Ishikawa (cell line): ENCODE measurements around the gene TMEM106A.

Source experiments
- EP300 ChIP-seq: IDR thresholded peaks from 2 replicates; pipeline ENCODE4 v1.6.1; 2012; ENCODE audit warnings: borderline replicate concordance
- TAF1 ChIP-seq: IDR thresholded peaks from 2 replicates; pipeline ENCODE4 v1.6.1; 2012; ENCODE audit warnings: low read depth, mild to moderate bottlenecking
- YY1 ChIP-seq: IDR thresholded peaks from 2 replicates; pipeline ENCODE4 v1.6.1; 2012; ENCODE audit warnings: low read depth

DNA sequence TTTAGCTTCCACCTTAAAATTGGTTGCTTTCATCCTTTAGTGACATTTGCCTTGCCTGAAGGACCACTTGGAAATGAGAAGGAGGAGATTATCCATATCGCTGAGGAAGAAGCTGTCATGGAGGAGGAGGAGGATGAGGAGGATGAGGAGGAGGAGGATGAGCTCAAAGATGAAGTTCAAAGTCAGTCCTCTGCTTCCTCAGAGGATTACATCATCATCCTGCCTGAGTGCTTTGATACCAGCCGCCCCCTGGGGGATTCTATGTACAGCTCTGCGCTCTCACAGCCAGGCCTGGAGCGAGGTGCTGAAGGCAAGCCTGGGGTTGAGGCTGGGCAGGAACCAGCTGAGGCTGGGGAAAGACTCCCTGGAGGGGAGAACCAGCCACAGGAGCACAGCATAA, 11.5 kb upstream of the TMEM106A start:
- TF ChIP-seq TAF1 (no peak), EP300 (no peak), YY1 (no peak)
